Measurements from ENCODE around the gene SMAD6. TPM values are rescaled to one million over a fixed set of nuclear protein-coding genes. Genes with fewer than 3 reads are reported as not detected.

The SMAD6 gene
- total RNA-seq, 1 experiment from 2014 or later = 8.9 TPM

DNA sequence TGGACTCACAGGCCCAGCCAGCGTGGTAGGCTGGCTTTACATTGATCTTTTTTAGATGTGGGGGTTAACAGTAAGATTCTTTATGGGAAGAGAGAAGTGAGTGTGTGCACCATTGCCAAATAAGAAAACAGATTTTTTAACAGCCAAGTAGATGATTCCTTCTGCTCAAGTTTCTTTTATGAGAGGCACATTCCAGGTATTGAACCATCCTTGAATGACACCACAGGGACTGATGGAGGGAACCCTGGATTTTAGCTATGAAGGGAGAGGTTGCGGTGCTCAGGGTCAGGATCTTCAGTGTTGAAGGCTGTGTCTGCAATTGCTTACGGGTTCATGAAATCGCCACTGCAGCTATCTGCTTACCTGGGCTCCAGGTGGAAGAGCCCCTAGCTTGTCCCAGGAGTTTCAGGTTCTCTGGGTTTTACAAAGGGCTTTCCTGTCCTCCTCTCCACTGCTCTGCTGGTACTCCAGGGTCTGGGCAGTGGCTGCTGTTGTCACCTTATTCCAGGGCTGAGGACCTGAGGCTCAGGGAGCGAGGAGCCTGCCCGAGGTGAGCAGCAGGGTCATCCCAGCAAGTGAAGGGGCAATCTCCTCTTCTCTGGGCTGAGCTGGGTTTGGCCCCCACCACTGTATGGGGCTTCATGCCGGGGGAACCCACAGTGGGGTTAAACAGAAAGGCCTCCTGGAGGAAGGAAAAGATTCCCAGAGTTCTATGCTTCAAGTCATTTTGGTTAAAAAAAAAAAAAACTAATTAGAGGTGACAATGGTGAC is 53.4 kb downstream of the SMAD6 start:
- H3K36me3 Mint-ChIP-seq (ENCODE audit: insufficient read depth, unreplicated experiment) = no peaks in the 10 kb centered on the region
- H3K4me3 ChIP-seq (ENCODE audit: low read depth, low read length) = no peak overlapping the region
- H3K27me3 ChIP-seq (replicated peaks; ENCODE audit: control insufficient read depth, insufficient read depth, low read length) = no peaks in the 10 kb centered on the region
- no peak overlapping the region for H3K27ac Mint-ChIP-seq (ENCODE audit: unreplicated experiment)
- H3K36me3 ChIP-seq (ENCODE audit: control insufficient read depth, insufficient read depth, low read length) = no peaks in the 10 kb centered on the region
- H3K27me3 Mint-ChIP-seq (ENCODE audit: insufficient read depth, unreplicated experiment) = no peaks in the 10 kb centered on the region
- H3K9me3 Mint-ChIP-seq (ENCODE audit: unreplicated experiment) = no peaks in the 10 kb centered on the region
- intact Hi-C loops (cut with micrococcal nuclease; ENCODE audit: unreplicated experiment) = no loop called here
- H3K4me1 ChIP-seq = peaks cover 2% of the 10 kb centered on the region
- H3K4me3 Mint-ChIP-seq (ENCODE audit: unreplicated experiment) = no peak overlapping the region
- CTCF ChIA-PET = no interaction called here
- POLR2A ChIA-PET = no interaction called here
- no peaks in the 10 kb centered on the region for H3K4me1 Mint-ChIP-seq (ENCODE audit: low read depth, unreplicated experiment)
- BruUV-seq (replicated peaks) = no TSS peak
- DNase-seq = no peak
- peaks cover 12% of the 10 kb centered on the region; the same call in 1 of the 2 replicates for H3K9me3 ChIP-seq
- no peak for TF ChIP-seq CTCF (IDR thresholded peaks at IDR 0.05; ENCODE audit: insufficient read depth in 1 of 2, low read depth in 1 of 2, low read length in 1 of 2, severe bottlenecking in 1 of 2, unreplicated experiment in 1 of 2)

DNA sequence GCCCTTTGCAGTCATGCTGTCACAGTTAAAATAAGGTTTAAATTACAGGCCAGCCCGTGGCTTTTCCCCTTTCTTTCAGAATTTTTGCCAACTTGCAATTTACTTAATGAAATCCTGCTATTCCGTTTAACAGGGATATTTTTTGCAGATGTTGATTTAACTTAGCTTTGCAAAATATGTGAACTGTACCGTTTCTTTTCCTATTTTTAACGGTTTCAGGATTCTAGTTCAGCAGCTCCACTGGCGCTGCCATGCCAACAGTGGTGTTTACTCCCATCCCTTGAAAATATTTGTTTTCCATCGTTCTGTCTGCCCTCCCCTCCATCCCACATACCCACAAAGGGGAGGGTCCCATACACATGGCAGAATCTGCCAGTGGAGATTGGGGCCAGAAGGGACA is 54.3 kb downstream of the SMAD6 start:
- Mint-ChIP-seq H3K9me3 (ENCODE audit: unreplicated experiment) (no peaks in the 10 kb centered on the region), H3K27me3 (ENCODE audit: insufficient read depth, unreplicated experiment) (no peaks in the 10 kb centered on the region), H3K27ac (ENCODE audit: unreplicated experiment) (no peak overlapping the region), H3K36me3 (ENCODE audit: insufficient read depth, unreplicated experiment) (no peaks in the 10 kb centered on the region), H3K4me1 (ENCODE audit: low read depth, unreplicated experiment) (peaks cover 1% of the 10 kb centered on the region), H3K4me3 (ENCODE audit: unreplicated experiment) (no peak overlapping the region)
- no peak overlapping the region for H3K4me3 ChIP-seq (ENCODE audit: low read depth, low read length)
- H3K36me3 ChIP-seq (ENCODE audit: control insufficient read depth, insufficient read depth, low read length) = no peaks in the 10 kb centered on the region
- no peak for DNase-seq
- BruUV-seq (replicated peaks) = no TSS peak
- intact Hi-C loops (cut with micrococcal nuclease; ENCODE audit: unreplicated experiment) = no loop called here
- TF ChIP-seq CTCF (IDR thresholded peaks at IDR 0.05; ENCODE audit: insufficient read depth in 1 of 2, low read depth in 1 of 2, low read length in 1 of 2, severe bottlenecking in 1 of 2, unreplicated experiment in 1 of 2) = no peak
- H3K27me3 ChIP-seq (replicated peaks; ENCODE audit: control insufficient read depth, insufficient read depth, low read length) = no peaks in the 10 kb centered on the region
- H3K4me1 ChIP-seq = peaks cover 10% of the 10 kb centered on the region
- ChIA-PET POLR2A (no interaction called here), CTCF (no interaction called here)
- peaks cover 12% of the 10 kb centered on the region; the same call in 1 of the 2 replicates for H3K9me3 ChIP-seq

DNA sequence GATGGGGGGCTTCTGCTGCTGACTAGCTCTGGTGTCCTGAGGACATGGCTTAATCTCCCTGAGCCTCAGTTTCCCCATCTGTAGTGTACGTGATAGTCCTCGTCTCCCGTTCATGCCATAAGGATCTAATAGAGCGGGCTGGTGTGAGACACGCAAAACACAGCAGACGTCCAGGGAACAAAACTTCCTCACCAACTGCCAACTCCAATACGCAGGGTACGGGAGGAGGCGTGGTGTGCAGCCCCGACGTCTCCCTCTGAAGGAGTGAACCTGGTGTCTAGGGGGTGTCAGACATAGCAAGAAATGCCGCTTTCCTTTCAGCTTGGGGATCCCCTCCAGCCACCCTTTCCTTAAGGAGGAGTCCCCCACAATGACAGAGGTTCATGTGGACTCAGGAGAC is 55.0 kb downstream of the SMAD6 start:
- no peak overlapping the region for H3K4me3 Mint-ChIP-seq (ENCODE audit: unreplicated experiment)
- Histone ChIP-seq H3K36me3 (ENCODE audit: control insufficient read depth, insufficient read depth, low read length) (no peaks in the 10 kb centered on the region), H3K27me3 (replicated peaks; ENCODE audit: control insufficient read depth, insufficient read depth, low read length) (no peaks in the 10 kb centered on the region), H3K9me3 (peaks cover 12% of the 10 kb centered on the region; the same call in 1 of the 2 replicates), H3K4me1 (peaks cover 17% of the 10 kb centered on the region), H3K4me3 (ENCODE audit: low read depth, low read length) (no peak overlapping the region)
- H3K4me1 Mint-ChIP-seq (ENCODE audit: low read depth, unreplicated experiment) = peaks cover 7% of the 10 kb centered on the region
- POLR2A ChIA-PET = no interaction called here
- no peak for DNase-seq
- no peak for TF ChIP-seq CTCF (IDR thresholded peaks at IDR 0.05; ENCODE audit: insufficient read depth in 1 of 2, low read depth in 1 of 2, low read length in 1 of 2, severe bottlenecking in 1 of 2, unreplicated experiment in 1 of 2)
- no peaks in the 10 kb centered on the region for H3K36me3 Mint-ChIP-seq (ENCODE audit: insufficient read depth, unreplicated experiment)
- no peak overlapping the region for H3K27ac Mint-ChIP-seq (ENCODE audit: unreplicated experiment)
- no TSS peak for BruUV-seq (replicated peaks)
- no peaks in the 10 kb centered on the region for H3K27me3 Mint-ChIP-seq (ENCODE audit: insufficient read depth, unreplicated experiment)
- intact Hi-C loops (cut with micrococcal nuclease; ENCODE audit: unreplicated experiment) = no loop called here
- CTCF ChIA-PET = no interaction called here
- H3K9me3 Mint-ChIP-seq (ENCODE audit: unreplicated experiment) = no peaks in the 10 kb centered on the region

Data from Caco-2 (cell line).